GM12801 (cell line): ENCODE results near the gene OSBPL6.

Source experiments
- TF ChIP-seq, protein P1 (sequence below): IDR thresholded peaks from one replicate; pipeline ENCODE4 v1.5.1; 2011; ENCODE audit warnings: control low read depth; ENCODE audit not compliant: insufficient read length; ENCODE audit errors: extremely low read depth

Gene OSBPL6

DNA sequence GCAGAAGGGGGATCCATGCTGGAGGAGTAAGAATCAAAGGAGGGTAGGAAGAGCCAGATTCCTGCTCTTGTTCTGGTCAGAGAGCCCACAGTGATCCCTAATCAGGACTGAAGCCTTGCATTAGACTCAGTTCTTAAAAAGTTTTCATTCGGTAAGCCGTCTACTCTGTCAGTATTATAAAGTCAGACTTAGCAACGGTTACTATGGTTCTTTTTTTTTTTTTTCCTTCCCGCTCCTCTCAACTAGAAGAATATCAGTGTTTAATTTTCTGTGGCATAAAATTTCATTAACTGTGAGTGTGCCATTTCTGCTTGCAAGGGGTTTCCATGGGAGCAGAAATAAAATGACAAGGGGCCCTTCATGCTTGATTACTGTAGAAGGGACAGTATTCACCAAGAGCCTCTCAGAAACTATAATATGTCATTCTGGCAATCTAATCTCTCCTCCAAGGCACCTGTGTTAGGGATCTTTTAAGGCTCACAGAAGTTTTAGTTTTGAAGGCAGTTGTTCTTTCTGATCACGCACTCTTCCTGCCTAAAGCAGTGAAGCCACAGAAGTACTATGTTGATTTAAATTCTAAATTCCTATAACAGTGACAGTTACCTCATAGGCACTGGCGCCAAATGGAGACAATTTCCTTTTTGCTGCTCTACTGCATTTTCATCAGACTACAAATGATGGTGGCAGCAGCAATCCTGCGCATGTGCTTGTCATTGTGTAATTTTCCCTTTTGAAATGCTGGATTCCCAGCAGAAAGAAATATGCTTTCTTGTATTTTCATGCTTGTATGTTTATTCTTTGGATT lies 57.0 kb downstream of the OSBPL6 start:
- TF ChIP-seq, protein P1, sequence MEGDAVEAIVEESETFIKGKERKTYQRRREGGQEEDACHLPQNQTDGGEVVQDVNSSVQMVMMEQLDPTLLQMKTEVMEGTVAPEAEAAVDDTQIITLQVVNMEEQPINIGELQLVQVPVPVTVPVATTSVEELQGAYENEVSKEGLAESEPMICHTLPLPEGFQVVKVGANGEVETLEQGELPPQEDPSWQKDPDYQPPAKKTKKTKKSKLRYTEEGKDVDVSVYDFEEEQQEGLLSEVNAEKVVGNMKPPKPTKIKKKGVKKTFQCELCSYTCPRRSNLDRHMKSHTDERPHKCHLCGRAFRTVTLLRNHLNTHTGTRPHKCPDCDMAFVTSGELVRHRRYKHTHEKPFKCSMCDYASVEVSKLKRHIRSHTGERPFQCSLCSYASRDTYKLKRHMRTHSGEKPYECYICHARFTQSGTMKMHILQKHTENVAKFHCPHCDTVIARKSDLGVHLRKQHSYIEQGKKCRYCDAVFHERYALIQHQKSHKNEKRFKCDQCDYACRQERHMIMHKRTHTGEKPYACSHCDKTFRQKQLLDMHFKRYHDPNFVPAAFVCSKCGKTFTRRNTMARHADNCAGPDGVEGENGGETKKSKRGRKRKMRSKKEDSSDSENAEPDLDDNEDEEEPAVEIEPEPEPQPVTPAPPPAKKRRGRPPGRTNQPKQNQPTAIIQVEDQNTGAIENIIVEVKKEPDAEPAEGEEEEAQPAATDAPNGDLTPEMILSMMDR: no peak

DNA sequence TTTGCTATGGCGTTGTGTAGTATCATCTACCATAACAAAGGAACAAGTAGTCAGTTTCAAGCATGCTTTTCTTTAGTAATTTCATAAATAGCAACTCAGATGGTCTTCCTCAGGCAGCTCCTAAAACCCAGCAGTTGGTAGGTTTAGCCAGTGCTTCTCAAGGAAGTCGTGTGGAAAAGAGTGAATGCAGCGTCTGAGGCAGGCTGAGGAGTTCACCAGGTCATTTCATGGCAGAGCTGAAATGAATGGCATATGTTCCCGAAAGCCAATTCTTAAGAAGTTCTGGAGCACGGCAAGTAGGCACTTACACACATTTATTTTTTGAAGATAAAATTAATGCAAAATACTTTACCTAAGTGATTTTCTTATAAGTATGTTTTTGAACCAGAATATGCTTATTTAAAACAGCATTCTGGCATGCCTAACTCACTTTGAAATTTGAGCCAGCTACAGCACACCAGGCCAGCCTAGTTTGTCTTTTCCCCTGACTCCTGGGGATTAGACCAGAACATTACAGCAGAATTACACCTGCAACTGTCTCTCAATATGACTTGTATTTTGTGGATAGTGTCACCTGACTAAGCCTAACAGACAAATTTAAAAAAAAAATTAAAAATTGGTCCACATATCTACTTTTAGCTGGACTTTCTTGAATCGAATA lies 62.2 kb downstream of the OSBPL6 start:
- TF ChIP-seq, protein P1: no peak

DNA sequence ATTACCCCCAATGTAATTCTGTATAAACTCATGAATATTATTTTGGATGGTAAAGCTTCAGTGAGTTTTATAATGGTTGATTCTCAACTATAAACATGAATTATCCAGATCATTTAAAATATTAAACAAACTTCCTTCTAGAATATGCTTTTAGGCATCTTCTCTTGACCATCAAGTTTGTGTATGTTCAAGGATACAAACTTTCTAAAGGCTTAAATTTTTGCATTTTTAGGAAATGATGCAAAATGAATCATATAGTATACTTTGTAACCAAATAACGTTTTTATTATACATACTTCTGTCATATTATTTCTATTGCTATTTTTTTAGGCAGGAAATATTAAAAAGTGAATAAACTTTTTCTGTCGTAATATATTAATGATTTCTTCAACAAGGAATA lies 62.8 kb downstream of the OSBPL6 start:
- TF ChIP-seq, protein P1: no peak

DNA sequence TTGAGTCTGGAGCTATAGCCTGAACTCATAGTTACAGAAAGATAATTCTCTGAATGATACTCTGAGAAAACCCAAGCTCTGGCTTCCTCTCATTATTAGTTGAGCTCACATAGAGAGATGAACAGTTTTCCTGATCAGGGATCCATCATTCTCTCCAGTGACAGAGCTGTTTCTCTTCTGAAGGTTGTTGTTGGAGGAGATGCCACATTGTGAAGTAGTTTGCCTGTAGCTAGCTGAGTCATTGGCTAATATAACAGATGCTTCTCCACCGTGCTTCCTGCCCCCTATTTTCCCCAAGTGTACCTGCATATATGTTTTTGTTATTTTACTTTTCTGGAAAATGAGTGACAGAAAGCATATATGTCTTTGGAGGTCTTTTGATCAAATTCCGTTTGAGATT lies 64.6 kb downstream of the OSBPL6 start:
- TF ChIP-seq, protein P1: no peak

DNA sequence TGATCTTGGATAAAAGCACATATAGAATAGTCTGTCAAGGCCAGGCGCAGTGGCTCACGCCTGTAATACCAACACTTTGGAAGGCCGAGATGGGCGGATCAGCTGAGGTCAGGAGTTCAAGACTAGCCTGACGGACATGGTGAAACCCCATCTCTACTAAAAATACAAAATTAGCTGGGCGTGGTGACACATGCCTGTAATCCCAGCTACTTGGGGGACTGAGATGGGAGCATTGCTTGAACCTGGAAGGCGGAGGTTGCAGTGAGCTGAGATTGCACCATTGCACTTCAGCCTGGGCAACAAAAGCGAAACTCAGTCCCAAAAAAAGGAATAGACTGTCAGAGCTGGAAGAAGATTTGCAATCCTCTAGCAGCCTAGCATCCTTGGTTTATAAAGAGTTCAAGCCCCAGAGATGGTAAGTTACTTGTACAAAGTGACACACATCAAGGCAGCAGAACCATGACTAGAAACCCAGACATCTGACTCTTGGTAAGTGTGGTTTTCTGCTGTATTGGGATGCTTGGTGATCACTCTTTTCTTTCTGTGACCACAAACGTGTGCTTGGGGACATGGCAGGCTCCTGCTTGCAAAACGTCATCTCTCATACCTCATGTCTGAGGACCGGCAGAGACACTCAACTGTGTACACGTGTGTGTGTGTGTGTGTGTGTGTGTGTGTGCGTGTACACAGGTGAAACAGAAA lies 69.0 kb downstream of the OSBPL6 start:
- TF ChIP-seq, protein P1: no peak

DNA sequence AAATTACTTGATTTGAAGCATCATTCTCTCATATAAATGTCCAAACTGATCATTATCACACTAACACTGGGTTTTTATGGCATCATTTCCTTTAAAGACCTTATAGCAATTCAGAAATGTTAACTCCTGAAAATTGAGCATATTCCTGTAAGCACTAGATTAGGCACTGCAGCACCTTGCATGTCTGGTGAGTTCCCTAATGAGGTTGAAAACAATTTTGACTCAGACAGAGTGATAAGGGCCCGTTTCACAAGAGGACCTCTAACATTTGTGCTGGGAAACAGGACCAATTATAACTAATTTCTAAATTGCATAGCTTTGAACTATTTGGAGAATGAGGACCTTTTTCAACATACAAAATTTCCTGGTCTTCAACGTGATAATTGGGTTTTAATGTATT lies 69.9 kb downstream of the OSBPL6 start:
- TF ChIP-seq, protein P1: no peak

DNA sequence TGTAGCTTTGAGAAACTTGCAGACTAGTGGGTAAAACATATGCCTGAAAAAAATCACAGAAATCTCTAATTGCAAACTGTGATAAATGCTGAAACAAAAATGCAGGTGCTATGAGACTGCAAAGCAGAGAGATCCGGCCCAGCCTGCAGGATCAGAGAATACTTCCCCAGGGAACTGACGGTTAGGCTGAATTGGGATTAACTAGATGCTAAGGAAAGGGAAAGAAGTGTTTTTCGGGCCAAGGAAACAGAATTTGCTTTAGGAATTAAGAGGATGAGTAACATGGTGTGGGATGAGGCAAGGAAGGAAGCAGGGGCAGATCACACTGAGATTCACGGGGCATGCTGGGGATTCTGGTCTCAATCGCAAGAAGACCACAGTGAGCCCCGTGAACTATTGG lies 71.5 kb downstream of the OSBPL6 start:
- TF ChIP-seq, protein P1: no peak
